GM12878 (cell line): ENCODE measurements around the gene ASF1B. TPM values are rescaled to one million over a fixed set of nuclear protein-coding genes. Genes with fewer than 3 reads are reported as not detected.

ENCODE experiments used
- ATF7 ChIP-seq: fragments of 450-650 bp; IDR thresholded peaks from 2 replicates; pipeline ENCODE4 v1.6.1; 2016; ENCODE audit warnings: low read depth, mild to moderate bottlenecking
- CREM ChIP-seq: IDR thresholded peaks from 2 replicates; pipeline ENCODE4 v1.6.1; 2014; ENCODE audit warnings: antibody characterized with exemption, low read depth
- E2F4 ChIP-seq: IDR thresholded peaks from 2 replicates; pipeline ENCODE4 v1.6.1; 2012; ENCODE audit warnings: low read depth, low read length, improper control_type of control experiment
- FOXK2 ChIP-seq: fragments of 450-650 bp; IDR thresholded peaks from 2 replicates; pipeline ENCODE4 v1.6.1; 2017; ENCODE audit warnings: mild to moderate bottlenecking, moderate library complexity
- KAT2A ChIP-seq: conservative IDR thresholded peaks from 2 replicates; pipeline ENCODE4 v1.6.1; 2011; ENCODE audit warnings: low read depth, low read length; ENCODE audit not compliant: control insufficient read depth
- KLF5 ChIP-seq: fragments of 450-650 bp; IDR thresholded peaks from 2 replicates; pipeline ENCODE4 v1.6.1; 2014; ENCODE audit warnings: mild to moderate bottlenecking; ENCODE audit not compliant: partially characterized antibody
- MEF2A ChIP-seq: IDR thresholded peaks from 2 replicates; pipeline ENCODE4 v1.6.1; 2011; ENCODE audit warnings: low read depth, mild to moderate bottlenecking, low read length, moderate library complexity; ENCODE audit not compliant: insufficient read depth
- MEF2B ChIP-seq: fragments of 450-650 bp; IDR thresholded peaks from 2 replicates; pipeline ENCODE4 v1.6.1; 2018; ENCODE audit warnings: mild to moderate bottlenecking, moderate library complexity; ENCODE audit not compliant: partially characterized antibody, poor library complexity, severe bottlenecking
- NFYB ChIP-seq: IDR thresholded peaks from 2 replicates; pipeline ENCODE4 v1.6.1; 2011; ENCODE audit warnings: low read depth, mild to moderate bottlenecking, low read length, improper control_type of control experiment, moderate library complexity; ENCODE audit not compliant: insufficient read depth
- NR2C1 ChIP-seq: fragments of 450-650 bp; IDR thresholded peaks from 2 replicates; pipeline ENCODE4 v1.6.1; 2017; ENCODE audit warnings: antibody characterized with exemption, mild to moderate bottlenecking, moderate library complexity
- NRF1 ChIP-seq: conservative IDR thresholded peaks from 2 replicates; pipeline ENCODE4 v1.6.1; 2011; ENCODE audit warnings: mild to moderate bottlenecking, low read depth, low read length, improper control_type of control experiment
- RELA ChIP-seq: fragments of 450-650 bp; IDR thresholded peaks from 2 replicates; pipeline ENCODE4 v1.8.0; 2014; ENCODE audit warnings: borderline replicate concordance; ENCODE audit not compliant: partially characterized antibody
- RFX5 ChIP-seq: IDR thresholded peaks from 2 replicates; pipeline ENCODE4 v1.6.1; 2011; ENCODE audit warnings: low read depth, low read length, improper control_type of control experiment
- SP1 ChIP-seq: IDR thresholded peaks from one replicate; pipeline ENCODE4 v1.6.1; 2011; ENCODE audit warnings: low read depth, low read length
- TCF7 ChIP-seq: IDR thresholded peaks from 2 replicates; pipeline ENCODE4 v1.6.1; 2014; ENCODE audit warnings: antibody characterized with exemption, borderline replicate concordance
- ZNF592 ChIP-seq: fragments of 450-650 bp; IDR thresholded peaks from 2 replicates; pipeline ENCODE4 v1.6.1; 2017; ENCODE audit warnings: mild to moderate bottlenecking, moderate library complexity
- polyA plus RNA-seq, 11 experiments: library from polyadenylated mRNA; depleted of rRNA in 4 of 11; unstranded in 6 of 11; stranded (reverse) in 5 of 11; fragments of >200 nt; fragmentation: Nextera tagmentation in 4 of 11; fragmentation: Illumina TruSeq in 1 of 11; extraction: Ambion mirVana in 4 of 11; extraction: Trizol in 1 of 11; gene quantifications; 1 replicate in 1 of 11; 2 replicates in 10 of 11; pipeline versions ENCODE4 v1.2.1 to v1.2.3, GENCODE V29; 2011 to 2016; ENCODE audit warnings: inconsistent platforms in 2 of 11, missing spikeins in 2 of 11, low read depth in 1 of 11
- total RNA-seq, 4 experiments: library from RNA; depleted of rRNA in 3 of 4; stranded (reverse); fragments of >200 nt in 3 of 4; fragmentation: Illumina TruSeq in 1 of 4; extraction: Trizol in 1 of 4; gene quantifications; 2 replicates each; pipeline versions ENCODE4 v1.2.1 to v1.2.3, GENCODE V29; 2013 to 2021
- TF ChIP-seq, protein P1 (sequence below): IDR thresholded peaks from 2 replicates; pipeline ENCODE4 v1.6.1; 2011; ENCODE audit warnings: low read depth, low read length, improper control_type of control experiment, borderline replicate concordance
- TF ChIP-seq, protein P2 (sequence below): fragments of 150-350 bp; IDR thresholded peaks from 2 replicates; pipeline ENCODE4 v1.6.1; 2014; ENCODE audit warnings: mild to moderate bottlenecking, low read depth, low read length
- TF ChIP-seq, protein P3 (sequence below): fragments of 450-650 bp; formaldehyde crosslinking; IDR thresholded peaks from 2 replicates; pipeline ENCODE4 v1.4.0; 2022; ENCODE audit warnings: mild to moderate bottlenecking, moderate library complexity

Gene ASF1B
- total and polyA plus RNA-seq, 10 of the 15 experiments (the other 5 are each of a cell fraction or from before 2014, with no cell fraction given): 10.4 to 217 (median 90.2) TPM

GRCh38 chr19:14091081-14091812 is 45.1 kb downstream of the ASF1B start (continued):
- peak; percentile 54; the same call in 1 of the 2 replicates for TF ChIP-seq ATF7
- peak; percentile 57 for TF ChIP-seq KLF5
- peak; percentile 87 for TF ChIP-seq NR2C1
- TF ChIP-seq, protein P1, sequence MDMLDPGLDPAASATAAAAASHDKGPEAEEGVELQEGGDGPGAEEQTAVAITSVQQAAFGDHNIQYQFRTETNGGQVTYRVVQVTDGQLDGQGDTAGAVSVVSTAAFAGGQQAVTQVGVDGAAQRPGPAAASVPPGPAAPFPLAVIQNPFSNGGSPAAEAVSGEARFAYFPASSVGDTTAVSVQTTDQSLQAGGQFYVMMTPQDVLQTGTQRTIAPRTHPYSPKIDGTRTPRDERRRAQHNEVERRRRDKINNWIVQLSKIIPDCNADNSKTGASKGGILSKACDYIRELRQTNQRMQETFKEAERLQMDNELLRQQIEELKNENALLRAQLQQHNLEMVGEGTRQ: no peak
- TF ChIP-seq, protein P2, sequence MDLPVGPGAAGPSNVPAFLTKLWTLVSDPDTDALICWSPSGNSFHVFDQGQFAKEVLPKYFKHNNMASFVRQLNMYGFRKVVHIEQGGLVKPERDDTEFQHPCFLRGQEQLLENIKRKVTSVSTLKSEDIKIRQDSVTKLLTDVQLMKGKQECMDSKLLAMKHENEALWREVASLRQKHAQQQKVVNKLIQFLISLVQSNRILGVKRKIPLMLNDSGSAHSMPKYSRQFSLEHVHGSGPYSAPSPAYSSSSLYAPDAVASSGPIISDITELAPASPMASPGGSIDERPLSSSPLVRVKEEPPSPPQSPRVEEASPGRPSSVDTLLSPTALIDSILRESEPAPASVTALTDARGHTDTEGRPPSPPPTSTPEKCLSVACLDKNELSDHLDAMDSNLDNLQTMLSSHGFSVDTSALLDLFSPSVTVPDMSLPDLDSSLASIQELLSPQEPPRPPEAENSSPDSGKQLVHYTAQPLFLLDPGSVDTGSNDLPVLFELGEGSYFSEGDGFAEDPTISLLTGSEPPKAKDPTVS: no peak
- TF ChIP-seq NRF1: no peak
- no peak for TF ChIP-seq TCF7
- TF ChIP-seq RFX5: no peak
- no peak for TF ChIP-seq MEF2A
- no peak for TF ChIP-seq E2F4
- TF ChIP-seq RELA: peak; percentile 8
- TF ChIP-seq NFYB: 0 out of 2 replicates have a peak, but pooled peaks have one; percentile 22
- no peak for TF ChIP-seq KAT2A
- peak; percentile 31; the same call in 1 of the 2 replicates for TF ChIP-seq CREM
- no peak for TF ChIP-seq FOXK2
- peak; percentile 80 for TF ChIP-seq MEF2B
- TF ChIP-seq, protein P3, sequence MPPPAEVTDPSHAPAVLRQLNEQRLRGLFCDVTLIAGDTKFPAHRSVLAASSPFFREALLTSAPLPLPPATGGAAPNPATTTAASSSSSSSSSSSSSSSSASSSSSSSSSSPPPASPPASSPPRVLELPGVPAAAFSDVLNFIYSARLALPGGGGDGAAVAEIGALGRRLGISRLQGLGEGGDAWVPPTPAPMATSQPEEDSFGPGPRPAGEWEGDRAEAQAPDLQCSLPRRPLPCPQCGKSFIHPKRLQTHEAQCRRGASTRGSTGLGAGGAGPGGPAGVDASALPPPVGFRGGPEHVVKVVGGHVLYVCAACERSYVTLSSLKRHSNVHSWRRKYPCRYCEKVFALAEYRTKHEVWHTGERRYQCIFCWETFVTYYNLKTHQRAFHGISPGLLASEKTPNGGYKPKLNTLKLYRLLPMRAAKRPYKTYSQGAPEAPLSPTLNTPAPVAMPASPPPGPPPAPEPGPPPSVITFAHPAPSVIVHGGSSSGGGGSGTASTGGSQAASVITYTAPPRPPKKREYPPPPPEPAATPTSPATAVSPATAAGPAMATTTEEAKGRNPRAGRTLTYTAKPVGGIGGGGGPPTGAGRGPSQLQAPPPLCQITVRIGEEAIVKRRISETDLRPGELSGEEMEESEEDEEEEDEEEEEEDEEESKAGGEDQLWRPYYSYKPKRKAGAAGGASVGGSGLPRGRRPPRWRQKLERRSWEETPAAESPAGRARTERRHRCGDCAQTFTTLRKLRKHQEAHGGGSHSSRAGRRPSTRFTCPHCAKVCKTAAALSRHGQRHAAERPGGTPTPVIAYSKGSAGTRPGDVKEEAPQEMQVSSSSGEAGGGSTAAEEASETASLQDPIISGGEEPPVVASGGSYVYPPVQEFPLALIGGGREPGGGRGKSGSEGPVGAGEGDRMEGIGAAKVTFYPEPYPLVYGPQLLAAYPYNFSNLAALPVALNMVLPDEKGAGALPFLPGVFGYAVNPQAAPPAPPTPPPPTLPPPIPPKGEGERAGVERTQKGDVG (CRISPR knock-in tag): no peak
- no peak for TF ChIP-seq SP1
- no peak for TF ChIP-seq ZNF592
